ENCODE results near the gene CCDC136.

DNA sequence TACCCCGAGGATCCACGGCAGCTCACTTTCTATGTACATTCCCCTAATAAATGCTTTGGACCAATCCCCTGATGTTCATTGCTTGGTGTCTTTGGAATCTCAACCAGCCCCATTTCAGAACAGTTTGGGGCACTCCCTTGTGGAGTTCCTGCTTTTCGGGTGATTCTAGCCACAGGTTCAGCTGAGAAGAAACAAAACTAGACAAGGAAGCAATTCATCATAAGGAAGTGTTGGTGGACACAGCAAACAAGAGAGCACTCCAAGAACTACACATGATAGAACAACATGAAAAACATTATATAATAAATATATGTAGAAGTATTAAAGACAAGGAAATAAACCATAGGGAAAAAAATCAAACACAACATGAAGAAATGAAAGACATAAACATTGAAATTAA is 6.0 kb upstream of the CCDC136 start:
- TF ChIP-seq CTCF (IDR thresholded peaks at IDR 0.05; ENCODE audit: low read length), result no peak
- no peak for TF ChIP-seq EZH2 (IDR thresholded peaks at IDR 0.05; ENCODE audit: borderline replicate concordance, low read length)

Measured in OCI-LY1 (cell line).